HG02981 (cell line): ENCODE measurements around the gene MAD2L1BP.

Experiments
- ATAC-seq: cut with Tn5 transposase; IDR thresholded peaks from one replicate; pipeline ENCODE4 v1.9.1; 2021; ENCODE audit warnings: mild to moderate bottlenecking, moderate library complexity; ENCODE audit not compliant: unreplicated experiment

The MAD2L1BP gene

GRCh38 chr6:43665376-43665775 lies 29.7 kb downstream of the MAD2L1BP start:
- no peak for ATAC-seq

- ATAC-seq: no peak
Measured at GRCh38 chr6:43666196-43666920, 30.7 kb downstream of the MAD2L1BP start.

- peak; percentile 43 for ATAC-seq
Measured at GRCh38 chr6:43667245-43668150, 31.9 kb downstream of the MAD2L1BP start.

GRCh38 chr6:43668151-43669028 lies 32.8 kb downstream of the MAD2L1BP start:
- no peak for ATAC-seq

GRCh38 chr6:43669050-43669921 lies 33.6 kb downstream of the MAD2L1BP start:
- no peak for ATAC-seq

- ATAC-seq: no peak
Measured at GRCh38 chr6:43669922-43670622, 34.4 kb downstream of the MAD2L1BP start.

- no peak for ATAC-seq
Measured at GRCh38 chr6:43670623-43670986, 35.0 kb downstream of the MAD2L1BP start.

GRCh38 chr6:43671011-43671800 lies 35.6 kb downstream of the MAD2L1BP start:
- no peak for ATAC-seq

- ATAC-seq: no peak
Measured at GRCh38 chr6:43671801-43672690, 36.4 kb downstream of the MAD2L1BP start.

- ATAC-seq: no peak
Measured at GRCh38 chr6:43673444-43674084, 37.9 kb downstream of the MAD2L1BP start.

GRCh38 chr6:43674291-43674690 lies 38.7 kb downstream of the MAD2L1BP start:
- no peak for ATAC-seq

- ATAC-seq: no peak
Measured at GRCh38 chr6:43674921-43675320, 39.3 kb downstream of the MAD2L1BP start.

GRCh38 chr6:43676962-43677606 lies 41.4 kb downstream of the MAD2L1BP start:
- ATAC-seq: no peak

GRCh38 chr6:43677759-43678158 lies 42.1 kb downstream of the MAD2L1BP start:
- ATAC-seq: no peak

- no peak for ATAC-seq
Measured at GRCh38 chr6:43678341-43678740, 42.7 kb downstream of the MAD2L1BP start.

GRCh38 chr6:43679057-43679456 lies 43.4 kb downstream of the MAD2L1BP start:
- no peak for ATAC-seq
